Measurements from ENCODE around the gene DAPK3. TPM values are rescaled to one million over a fixed set of nuclear protein-coding genes. Genes with fewer than 3 reads are reported as not detected.
"Not testable (repeated sequence)": the region's sequence is repeated elsewhere in the genome, so short reads cannot be mapped to it uniquely, and the experiment has no call there.

DAPK3 gene
- total and polyA plus RNA-seq, 4 donors, result 61.9 to 93.9 (median 79.4) TPM

GRCh38 chr19:3969435-3970312 lies 1.2 kb downstream of the DAPK3 start:
- Histone ChIP-seq H3K9me3 (ENCODE audit: control insufficient read depth in 4 of 4, insufficient read depth in 3 of 4, low read length in 3 of 4) (no peaks in the 10 kb centered on the region), H3K9ac (ENCODE audit: insufficient read depth in 1 of 2, low read length in 2 of 2) (peak overlapping the region in 1 of 2 donors; percentile 77), H3K27ac (ENCODE audit: low read depth in 1 of 2, low read length in 1 of 2) (peak overlapping the region; percentile 92 to 99), H3K4me3 (peak overlapping the region; percentile 95), H3K36me3 (ENCODE audit: control insufficient read depth in 4 of 4, insufficient read depth in 4 of 4, low read length in 4 of 4) (peaks cover 0 to 24% (median 13%) of the 10 kb centered on the region in 4 donors), H3K27me3 (ENCODE audit: control insufficient read depth in 3 of 3, insufficient read depth in 3 of 3, low read length in 2 of 3) (no peaks in the 10 kb centered on the region), H3K4me1 (ENCODE audit: control insufficient read depth in 5 of 5, insufficient read depth in 5 of 5, low read length in 5 of 5) (peaks cover 7 to 27% (median 19%) of the 10 kb centered on the region in 5 donors)
- TF ChIP-seq CTCF (IDR thresholded peaks at IDR 0.05; ENCODE audit: control extremely low read depth, extremely low read depth), result no peak
- no peak for ATAC-seq (ENCODE audit: insufficient read depth, low FRiP score)
- WGBS, 2 donors, result 26 to 51% methylated on average over 23 of the region's 23 CpGs
- peak in 2 of 3 donors; percentile 22 to 44 for DNase-seq

- H3K27me3 ChIP-seq (ENCODE audit: control insufficient read depth in 3 of 3, insufficient read depth in 3 of 3, low read length in 2 of 3), result no peaks in the 10 kb centered on the region
- no peaks in the 10 kb centered on the region for H3K9me3 ChIP-seq (ENCODE audit: control insufficient read depth in 4 of 4, insufficient read depth in 3 of 4, low read length in 3 of 4)
- DNase-seq, result peak; percentile 96 to 98 (median 98)
- peak overlapping the region; percentile 6 to 82 for H3K9ac ChIP-seq (ENCODE audit: insufficient read depth in 1 of 2, low read length in 2 of 2)
- 30 to 53% methylated on average over 9 of the region's 9 CpGs for WGBS, 2 donors
- peaks cover 7 to 27% (median 19%) of the 10 kb centered on the region in 5 donors for H3K4me1 ChIP-seq (ENCODE audit: control insufficient read depth in 5 of 5, insufficient read depth in 5 of 5, low read length in 5 of 5)
- peaks cover 6 to 33% (median 15%) of the 10 kb centered on the region in 4 donors for H3K36me3 ChIP-seq (ENCODE audit: control insufficient read depth in 4 of 4, insufficient read depth in 4 of 4, low read length in 4 of 4)
- peak overlapping the region; percentile 15 for H3K4me3 ChIP-seq
- peak; percentile 41 for ATAC-seq (ENCODE audit: insufficient read depth, low FRiP score)
- H3K27ac ChIP-seq (ENCODE audit: low read depth in 1 of 2, low read length in 1 of 2), result peak overlapping the region; percentile 92 to 99
- TF ChIP-seq CTCF (IDR thresholded peaks at IDR 0.05; ENCODE audit: control extremely low read depth, extremely low read depth), result no peak
These were observed 2.1 kb downstream of the DAPK3 start for GRCh38 chr19:3968556-3969434.

GRCh38 chr19:3967983-3968382 lies 2.9 kb downstream of the DAPK3 start:
- Histone ChIP-seq H3K36me3 (ENCODE audit: control insufficient read depth in 4 of 4, insufficient read depth in 4 of 4, low read length in 4 of 4) (peaks cover 6 to 41% (median 19%) of the 10 kb centered on the region in 4 donors), H3K27ac (ENCODE audit: low read depth in 1 of 2, low read length in 1 of 2) (peak overlapping the region; percentile 73 to 94), H3K9ac (ENCODE audit: insufficient read depth in 1 of 2, low read length in 2 of 2) (peak overlapping the region; percentile 6 to 82), H3K4me1 (ENCODE audit: control insufficient read depth in 5 of 5, insufficient read depth in 5 of 5, low read length in 5 of 5) (peaks cover 7 to 27% (median 19%) of the 10 kb centered on the region in 5 donors)
- not testable (repeated sequence) for H3K27me3 ChIP-seq (ENCODE audit: control insufficient read depth in 3 of 3, insufficient read depth in 3 of 3, low read length in 2 of 3); ATAC-seq (ENCODE audit: insufficient read depth, low FRiP score); H3K4me3 ChIP-seq; DNase-seq; H3K9me3 ChIP-seq (ENCODE audit: control insufficient read depth in 4 of 4, insufficient read depth in 3 of 4, low read length in 3 of 4)
- 88 to 89% methylated on average over 12 of the region's 12 CpGs for WGBS, 2 donors

Measured in lung (tissue), 12 donors.